Pulmonary artery endothelial cell (primary cell): ENCODE data around the gene ZNF564. TPM values are rescaled to one million over a fixed set of nuclear protein-coding genes. Genes with fewer than 3 reads are reported as not detected.
"Not testable (repeated sequence)": the region's sequence is repeated elsewhere in the genome, so short reads cannot be mapped to it uniquely, and the experiment has no call there.

Experiments used
- DNase-seq: peaks from one replicate; pipeline ENCODE4 v3.0.0-alpha.2; 2011; ENCODE audit warnings: low read depth, low spot score
- total RNA-seq: library from RNA; depleted of rRNA; stranded (reverse); fragments of >200 nt; gene quantifications from 2 replicates; pipeline ENCODE4 v1.2.3, GENCODE V29; 2014

ZNF564 gene
- total RNA-seq, 1 donor from 2014 or later: 6.8 TPM

GRCh38 chr19:12497032-12497431, 54.2 kb downstream of the ZNF564 start:
- DNase-seq: no peak

- DNase-seq: no peak
Measured at GRCh38 chr19:12496480-12496879, 54.8 kb downstream of the ZNF564 start.

- peak; percentile 41 for DNase-seq
Measured at GRCh38 chr19:12495002-12495802, 56.1 kb downstream of the ZNF564 start.

GRCh38 chr19:12494260-12494860, 56.9 kb downstream of the ZNF564 start:
- no peak for DNase-seq

- not testable (repeated sequence) for DNase-seq
Measured at GRCh38 chr19:12486265-12486783, 65.0 kb downstream of the ZNF564 start.

- no peak for DNase-seq
Measured at GRCh38 chr19:12485571-12485970, 65.7 kb downstream of the ZNF564 start.

- no peak for DNase-seq
Measured at GRCh38 chr19:12485052-12485416, 66.2 kb downstream of the ZNF564 start.

- DNase-seq: peak; percentile 36
Measured at GRCh38 chr19:12484371-12485051, 66.8 kb downstream of the ZNF564 start, which contains the start of gene ZNF709. Gene ZNF709, minus strand, starts transcription at chr19:12484816. Its CDS starts 159 bp downstream, at chr19:12484657.

- DNase-seq: no peak
Measured at GRCh38 chr19:12484011-12484370, 67.3 kb downstream of the ZNF564 start.

- DNase-seq: no peak
Measured at GRCh38 chr19:12482509-12482886, 68.8 kb downstream of the ZNF564 start.

- DNase-seq: no peak
Measured at GRCh38 chr19:12481781-12482508, 69.3 kb downstream of the ZNF564 start.

- DNase-seq: no peak
Measured at GRCh38 chr19:12478234-12478941, 72.9 kb downstream of the ZNF564 start.

Other genes with a start within 250 kb of the ZNF564 start
- 1.5 and 3.5 TPM in 2 replicates for gene ZNF563, start 217.8 kb downstream of the ZNF564 start, total RNA-seq
- 0.92 and 2.8 TPM in 2 replicates for gene ZNF442, start 185.8 kb downstream of the ZNF564 start, total RNA-seq
- 4.4 and 6.1 TPM in 2 replicates for gene ZNF799, start 150.2 kb downstream of the ZNF564 start, total RNA-seq
- gene ZNF443, start 110.5 kb downstream of the ZNF564 start, total RNA-seq: 3.6 and 6.0 TPM in 2 replicates
- gene ZNF709, start 66.7 kb downstream of the ZNF564 start, total RNA-seq: 2.6 and 3.9 TPM in 2 replicates
- 6.0 and 9.7 TPM in 2 replicates for gene ZNF490, start 59.3 kb upstream of the ZNF564 start, total RNA-seq
- 17.4 and 19.4 TPM in 2 replicates for gene ZNF791, start 59.4 kb upstream of the ZNF564 start, total RNA-seq
- gene MAN2B1, start 115.3 kb upstream of the ZNF564 start, total RNA-seq: 27.1 and 41.5 TPM in 2 replicates
- 7.5 and 10.9 TPM in 2 replicates for gene WDR83, start 115.3 kb upstream of the ZNF564 start, total RNA-seq
- gene DHPS, start 130.4 kb upstream of the ZNF564 start, total RNA-seq: 58.6 and 60.9 TPM in 2 replicates
- gene GNG14, start 136.5 kb upstream of the ZNF564 start, total RNA-seq: not detected in 2 replicates
- gene FBXW9, start 145.1 kb upstream of the ZNF564 start, total RNA-seq: 8.4 and 14.8 TPM in 2 replicates
- 23.9 and 31.4 TPM in 2 replicates for gene TNPO2, start 172.4 kb upstream of the ZNF564 start, total RNA-seq
- 161 and 169 TPM in 2 replicates for gene TRIR, start 183.2 kb upstream of the ZNF564 start, total RNA-seq
- 113 and 115 TPM in 2 replicates for gene GET3, start 186.0 kb upstream of the ZNF564 start, total RNA-seq
- gene BEST2, start 200.3 kb upstream of the ZNF564 start, total RNA-seq: not detected in 2 replicates
- gene HOOK2, start 224.1 kb upstream of the ZNF564 start, total RNA-seq: 11.4 and 11.5 TPM in 2 replicates
- gene JUNB, start 240.0 kb upstream of the ZNF564 start, total RNA-seq: 33.4 and 41.1 TPM in 2 replicates